Nephron progenitor cell (in vitro differentiated cells): ENCODE measurements around the gene SLC43A2.

Experiments used
- DNase-seq: peaks from one replicate; pipeline ENCODE4 v3.0.0; 2021
- H3K27ac Mint-ChIP-seq: 2 replicates; pipeline ENCODE4 v1.8.0; 2021; ENCODE audit warnings: mild to moderate bottlenecking, moderate library complexity, mixed read lengths
- H3K27me3 Mint-ChIP-seq: 2 replicates; pipeline ENCODE4 v1.8.0; 2021; ENCODE audit warnings: mild to moderate bottlenecking, low read depth, mixed read lengths; ENCODE audit not compliant: poor library complexity
- H3K36me3 Mint-ChIP-seq: 2 replicates; pipeline ENCODE4 v1.8.0; 2021; ENCODE audit warnings: low read depth, mixed read lengths
- H3K4me1 Mint-ChIP-seq: 2 replicates; pipeline ENCODE4 v1.8.0; 2021; ENCODE audit warnings: mixed read lengths
- H3K4me3 Mint-ChIP-seq: 2 replicates; pipeline ENCODE4 v1.8.0; 2021; ENCODE audit warnings: mild to moderate bottlenecking, moderate library complexity, mixed read lengths
- H3K9me3 Mint-ChIP-seq: 2 replicates; pipeline ENCODE4 v1.8.0; 2021; ENCODE audit warnings: mild to moderate bottlenecking, moderate library complexity, mixed read lengths
- CTCF ChIP-seq: fragments of 200-600 bp; sonication (generic); IDR thresholded peaks from 2 replicates; pipeline ENCODE4 v1.5.0; 2021; ENCODE audit warnings: antibody characterized with exemption

Gene SLC43A2

GRCh38 chr17:1597861-1598342, 30.7 kb downstream of the SLC43A2 start:
- no peak overlapping the region for H3K4me3 Mint-ChIP-seq
- no peak for TF ChIP-seq CTCF
- H3K36me3 Mint-ChIP-seq = peaks cover 12% of the 10 kb centered on the region
- H3K4me1 Mint-ChIP-seq = peaks cover 8% of the 10 kb centered on the region
- peaks cover 20% of the 10 kb centered on the region for H3K9me3 Mint-ChIP-seq
- H3K27ac Mint-ChIP-seq = no peak overlapping the region
- H3K27me3 Mint-ChIP-seq = peaks cover 12% of the 10 kb centered on the region
- DNase-seq = no peak

GRCh38 chr17:1593630-1593931, 35.1 kb downstream of the SLC43A2 start:
- Mint-ChIP-seq H3K27ac (no peak overlapping the region), H3K27me3 (peaks cover 7% of the 10 kb centered on the region), H3K9me3 (no peaks in the 10 kb centered on the region), H3K4me3 (no peak overlapping the region), H3K4me1 (peaks cover 28% of the 10 kb centered on the region), H3K36me3 (no peaks in the 10 kb centered on the region)
- TF ChIP-seq CTCF = no peak
- no peak for DNase-seq

GRCh38 chr17:1592751-1593629, 35.6 kb downstream of the SLC43A2 start:
- no peaks in the 10 kb centered on the region for H3K9me3 Mint-ChIP-seq
- H3K27ac Mint-ChIP-seq = no peak overlapping the region
- peaks cover 28% of the 10 kb centered on the region for H3K4me1 Mint-ChIP-seq
- H3K27me3 Mint-ChIP-seq = peaks cover 7% of the 10 kb centered on the region
- no peak overlapping the region for H3K4me3 Mint-ChIP-seq
- DNase-seq = no peak
- TF ChIP-seq CTCF = no peak
- no peaks in the 10 kb centered on the region for H3K36me3 Mint-ChIP-seq

- TF ChIP-seq CTCF = no peak
- Mint-ChIP-seq H3K36me3 (no peaks in the 10 kb centered on the region), H3K27ac (no peak overlapping the region), H3K4me3 (no peak overlapping the region), H3K27me3 (no peaks in the 10 kb centered on the region), H3K9me3 (no peaks in the 10 kb centered on the region), H3K4me1 (peaks cover 42% of the 10 kb centered on the region)
- no peak for DNase-seq
Observed at GRCh38 chr17:1591474-1592090, 37.1 kb downstream of the SLC43A2 start.

GRCh38 chr17:1590747-1591473, 37.7 kb downstream of the SLC43A2 start:
- DNase-seq = no peak
- Mint-ChIP-seq H3K9me3 (no peaks in the 10 kb centered on the region), H3K4me1 (peaks cover 46% of the 10 kb centered on the region), H3K27ac (no peak overlapping the region), H3K4me3 (no peak overlapping the region), H3K27me3 (no peaks in the 10 kb centered on the region), H3K36me3 (no peaks in the 10 kb centered on the region)
- TF ChIP-seq CTCF = no peak
